NOMO-1 treated with dmso at 0.1 percent for 144 hours (cell line): Measurements from ENCODE around the gene BRINP1.

Experiments
- DNase-seq: peaks from one replicate; lab custom pipeline; 2025; ENCODE audit not compliant: unreplicated experiment; lab: John Stamatoyannopoulos, UW

Gene BRINP1

GRCh38 chr9:119282476-119283077 is 86.7 kb downstream of the BRINP1 start:
- DNase-seq, result no peak

- no peak for DNase-seq
These were observed 88.3 kb downstream of the BRINP1 start for GRCh38 chr9:119280740-119281485.

GRCh38 chr9:119278171-119278570 is 91.1 kb downstream of the BRINP1 start:
- no peak for DNase-seq

- DNase-seq, result no peak
These were observed 95.1 kb downstream of the BRINP1 start for GRCh38 chr9:119273984-119274665.

GRCh38 chr9:119273325-119273904 is 95.8 kb downstream of the BRINP1 start:
- DNase-seq, result no peak

GRCh38 chr9:119272500-119273211 is 96.6 kb downstream of the BRINP1 start:
- DNase-seq, result no peak

- no peak for DNase-seq
These were observed 100.2 kb downstream of the BRINP1 start for GRCh38 chr9:119268985-119269384.

- no peak for DNase-seq
These were observed 105.1 kb downstream of the BRINP1 start for GRCh38 chr9:119264165-119264564.

GRCh38 chr9:119257592-119257991 is 111.6 kb downstream of the BRINP1 start:
- DNase-seq, result no peak

- no peak for DNase-seq
These were observed 114.1 kb downstream of the BRINP1 start for GRCh38 chr9:119255116-119255515.

GRCh38 chr9:119252671-119253299 is 116.5 kb downstream of the BRINP1 start:
- no peak for DNase-seq

GRCh38 chr9:119251936-119252335 is 117.3 kb downstream of the BRINP1 start:
- DNase-seq, result no peak

GRCh38 chr9:119250730-119251129 is 118.5 kb downstream of the BRINP1 start:
- DNase-seq, result no peak

- no peak for DNase-seq
These were observed 128.7 kb downstream of the BRINP1 start for GRCh38 chr9:119240546-119240945.

- no peak for DNase-seq
These were observed 134.6 kb downstream of the BRINP1 start for GRCh38 chr9:119234636-119235035.

GRCh38 chr9:119227422-119227821 is 141.8 kb downstream of the BRINP1 start:
- DNase-seq, result no peak

- no peak for DNase-seq
These were observed 144.8 kb downstream of the BRINP1 start for GRCh38 chr9:119224431-119224830.

GRCh38 chr9:119221276-119221675 is 148.0 kb downstream of the BRINP1 start:
- DNase-seq, result no peak

- no peak for DNase-seq
These were observed 150.9 kb downstream of the BRINP1 start for GRCh38 chr9:119218293-119218692.

- DNase-seq, result no peak
These were observed 152.4 kb downstream of the BRINP1 start for GRCh38 chr9:119216651-119217331.
